Heart left ventricle (tissue), 13 donors: ENCODE results near the gene SMKR1.

Experiments used
- POLR2A ChIP-seq, 2 donors: fragments of 450-650 bp; IDR thresholded peaks; one replicate each; pipeline ENCODE4 v1.6.1; 2017; ENCODE audit warnings: antibody characterized with exemption in 2 of 2, mild to moderate bottlenecking in 2 of 2, moderate library complexity in 2 of 2
- TF ChIP-seq, protein P1 (sequence below), 12 donors: fragments of 200-600 bp; sonication (generic) in 4 of 12; IDR thresholded peaks; one replicate each; pipeline versions ENCODE4 v1.5.0 to v1.8.0; 2018 to 2022; ENCODE audit warnings: antibody characterized with exemption in 12 of 12, mild to moderate bottlenecking in 5 of 12
- donor health status: ischemic (EF 13 %, LVEDD 7.1; RV severe dilation, severe dysfunction).
- donor health status: DM: no; HTN: yes; CAD: no.
- donor health status: DM: no; HTN: no; CAD: no.
- donor health status: ischemic (EF 25% LVEDD 6.9; RV normal size, moderate dysfunction).
- donor health status: ischemic (EF 25% LVEDD 5.7; RV mildly dilated, moderate dysfunction).
- donor health status: ischemic (EF 35%, LVEDD 5.7; RV mildly dilated, moderate dysfunction).
- donor health status: nonischemic (EF 11% LVEDD 7.7; RV severe dilation, severe dysfunction).
- donor health status: DM: yes; HTN: yes; CAD: no.
- donor health status: PGD.
- donor health status: ischemic (EF 29% LVEDD 5.4; RV normal size, mild dysfunction).
- donor health status: nonischemic (EF 23%, LVEDD 6.1; RV moderate dilation, normal function).

DNA sequence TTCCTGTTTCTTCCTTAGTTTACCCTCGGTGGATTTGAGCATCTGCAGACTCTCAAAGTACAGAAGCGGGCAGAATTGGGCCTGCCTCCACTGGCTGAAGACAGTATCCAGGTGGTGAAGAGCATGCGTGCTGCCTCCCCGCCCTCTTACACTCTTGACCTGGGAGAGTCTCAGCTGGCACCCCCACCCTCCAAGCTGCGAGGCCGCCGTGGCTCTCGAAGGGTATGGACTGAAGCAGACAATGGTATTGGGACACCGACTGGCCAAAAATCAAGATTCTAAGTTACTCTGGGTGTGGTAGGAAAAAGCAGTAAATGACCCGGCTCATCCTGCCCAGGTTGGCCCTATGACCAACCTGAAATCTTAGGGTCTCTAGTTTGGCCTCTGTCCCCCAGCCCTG is 45.9 kb upstream of the SMKR1 start:
- TF ChIP-seq, protein P1, sequence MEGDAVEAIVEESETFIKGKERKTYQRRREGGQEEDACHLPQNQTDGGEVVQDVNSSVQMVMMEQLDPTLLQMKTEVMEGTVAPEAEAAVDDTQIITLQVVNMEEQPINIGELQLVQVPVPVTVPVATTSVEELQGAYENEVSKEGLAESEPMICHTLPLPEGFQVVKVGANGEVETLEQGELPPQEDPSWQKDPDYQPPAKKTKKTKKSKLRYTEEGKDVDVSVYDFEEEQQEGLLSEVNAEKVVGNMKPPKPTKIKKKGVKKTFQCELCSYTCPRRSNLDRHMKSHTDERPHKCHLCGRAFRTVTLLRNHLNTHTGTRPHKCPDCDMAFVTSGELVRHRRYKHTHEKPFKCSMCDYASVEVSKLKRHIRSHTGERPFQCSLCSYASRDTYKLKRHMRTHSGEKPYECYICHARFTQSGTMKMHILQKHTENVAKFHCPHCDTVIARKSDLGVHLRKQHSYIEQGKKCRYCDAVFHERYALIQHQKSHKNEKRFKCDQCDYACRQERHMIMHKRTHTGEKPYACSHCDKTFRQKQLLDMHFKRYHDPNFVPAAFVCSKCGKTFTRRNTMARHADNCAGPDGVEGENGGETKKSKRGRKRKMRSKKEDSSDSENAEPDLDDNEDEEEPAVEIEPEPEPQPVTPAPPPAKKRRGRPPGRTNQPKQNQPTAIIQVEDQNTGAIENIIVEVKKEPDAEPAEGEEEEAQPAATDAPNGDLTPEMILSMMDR (IDR thresholded peaks at IDR 0.05) = no peak
- no peak for TF ChIP-seq POLR2A (IDR thresholded peaks at IDR 0.05)
